GM12878 (cell line): ENCODE results near the gene TMEM163. TPM values are rescaled to one million over a fixed set of nuclear protein-coding genes. Genes with fewer than 3 reads are reported as not detected.

Source experiments
- ATAC-seq: fragments of 200-7000 bp; cut with Tn5 transposase; 3 replicates; pipeline ENCODE4 v1.9.1; 2020; ENCODE audit warnings: mild to moderate bottlenecking, moderate library complexity
- BruUV-seq: library from RNA; stranded (reverse); fragments of 400-500 nt; replicated peaks from 2 replicates; lab custom pipeline; 2021; lab: Mats Ljungman, UMichigan
- CTCF ChIA-PET: fragments of 300-600 bp; sonication (Branson Sonifier 250); formaldehyde crosslinking; extraction: SDS; loops from one replicate; lab custom pipeline; 2021; ENCODE audit warnings: inconsistent platforms; lab: Yijun Ruan, JAX
- POLR2A ChIA-PET: fragments of 350-600 bp; formaldehyde crosslinking; extraction: SDS; loops from one replicate; lab custom pipeline; 2021; ENCODE audit warnings: inconsistent platforms; lab: Charles Lee
- RAD21 ChIA-PET: fragments of 300-600 bp; sonication (Branson Sonifier 250); formaldehyde crosslinking; loops from one replicate; lab custom pipeline; 2023; ENCODE audit warnings: antibody characterized with exemption; ENCODE audit not compliant: unreplicated experiment; lab: Charles Lee
- SMC1A ChIA-PET: fragments of 300-600 bp; sonication (Branson Sonifier 250); formaldehyde crosslinking; loops from one replicate; lab custom pipeline; 2023; ENCODE audit not compliant: unreplicated experiment, uncharacterized antibody; lab: Charles Lee
- DNase-seq: peaks from one replicate; pipeline ENCODE4 v3.0.0-alpha.2; 2011; ENCODE audit warnings: low read depth, low spot score
- FAIRE-seq: peaks from 3 replicates; lab custom pipeline; 2011; peaks lifted over from hg19 to GRCh38; lab: Jason Lieb, UNC
- H2AFZ ChIP-seq: 2 replicates; pipeline ENCODE4 v1.6.0; 2011; ENCODE audit warnings: low read depth, low read length, control low read depth; ENCODE audit not compliant: control insufficient read depth
- H3K27ac ChIP-seq: 2 replicates; pipeline ENCODE4 v1.5.1; 2011; ENCODE audit warnings: control low read depth; ENCODE audit not compliant: control insufficient read depth, insufficient read depth
- H3K27me3 ChIP-seq, 2 experiments: replicated peaks in 1 of 2; 2 replicates each; pipeline versions ENCODE4 v1.6.0 to v1.6.1; 2011; ENCODE audit warnings: low read length in 1 of 2; ENCODE audit not compliant: control insufficient read depth in 2 of 2, insufficient read depth in 2 of 2
- H3K36me3 ChIP-seq, 2 experiments: 2 replicates each; pipeline ENCODE4 v1.5.1; 2011; ENCODE audit warnings: low read length in 1 of 2; ENCODE audit not compliant: control insufficient read depth in 2 of 2, insufficient read depth in 2 of 2
- H3K4me1 ChIP-seq: 2 replicates; pipeline ENCODE4 v1.6.1; 2011; ENCODE audit warnings: mild to moderate bottlenecking, low read length, moderate library complexity, mixed read lengths; ENCODE audit not compliant: control insufficient read depth, insufficient read depth
- H3K4me2 ChIP-seq: 2 replicates; pipeline ENCODE4 v1.6.0; 2011; ENCODE audit warnings: control low read depth; ENCODE audit not compliant: control insufficient read depth, insufficient read depth
- H3K4me3 ChIP-seq: fragments of 200-600 bp; sonication (generic); 2 replicates; pipeline ENCODE4 v1.5.1; 2016
- H3K79me2 ChIP-seq: 2 replicates; pipeline ENCODE4 v1.6.0; 2011; ENCODE audit warnings: low read length; ENCODE audit not compliant: control insufficient read depth, insufficient read depth
- H3K9ac ChIP-seq: 2 replicates; pipeline ENCODE4 v1.8.0; 2011; ENCODE audit warnings: low read length, control low read depth, mixed read lengths; ENCODE audit not compliant: control insufficient read depth, insufficient read depth
- H3K9me3 ChIP-seq: replicated peaks from 3 replicates; pipeline ENCODE4 v1.5.1; 2011; ENCODE audit warnings: mild to moderate bottlenecking, low read length; ENCODE audit not compliant: control insufficient read depth, insufficient read depth
- H4K20me1 ChIP-seq: 2 replicates; pipeline ENCODE4 v1.6.0; 2011; ENCODE audit not compliant: control insufficient read depth, insufficient read depth
- CBX3 ChIP-seq: fragments of 200-600 bp; sonication (generic); IDR thresholded peaks from 2 replicates; pipeline ENCODE4 v1.6.1; 2016; ENCODE audit warnings: low read depth, borderline replicate concordance
- CEBPB ChIP-seq, 2 experiments: fragments of 150-350 bp in 1 of 2; IDR thresholded peaks; 2 replicates each; pipeline ENCODE4 v1.6.1; 2012 to 2014; ENCODE audit warnings: low read depth in 2 of 2, low read length in 2 of 2, borderline replicate concordance in 1 of 2, inconsistent platforms in 1 of 2
- DPF2 ChIP-seq: fragments of 450-650 bp; IDR thresholded peaks from 2 replicates; pipeline ENCODE4 v1.6.1; 2017; ENCODE audit warnings: mild to moderate bottlenecking
- EGR1 ChIP-seq, 2 experiments: IDR thresholded peaks; 1 replicate in 1 of 2; 2 replicates in 1 of 2; pipeline ENCODE4 v1.6.1; 2011 to 2012; ENCODE audit warnings: low read depth in 2 of 2, low read length in 2 of 2, borderline replicate concordance in 1 of 2, mild to moderate bottlenecking in 1 of 2, moderate library complexity in 1 of 2
- EP300 ChIP-seq, 2 experiments: fragments of 150-350 bp in 1 of 2; IDR thresholded peaks; 2 replicates each; pipeline ENCODE4 v1.6.1; 2011 to 2012; ENCODE audit warnings: low read depth in 2 of 2, low read length in 2 of 2, borderline replicate concordance in 1 of 2, improper control_type of control experiment in 1 of 2, inconsistent platforms in 1 of 2; ENCODE audit not compliant: control insufficient read depth in 1 of 2
- HDAC6 ChIP-seq: fragments of 200-600 bp; sonication (generic); IDR thresholded peaks from one replicate; pipeline ENCODE4 v1.8.0; 2017; ENCODE audit warnings: antibody characterized with exemption; ENCODE audit not compliant: unreplicated experiment
- JUNB ChIP-seq: IDR thresholded peaks from 2 replicates; pipeline ENCODE4 v1.6.1; 2016; ENCODE audit warnings: antibody characterized with exemption, mild to moderate bottlenecking
- KAT2A ChIP-seq: conservative IDR thresholded peaks from 2 replicates; pipeline ENCODE4 v1.6.1; 2011; ENCODE audit warnings: low read depth, low read length; ENCODE audit not compliant: control insufficient read depth
- MEF2B ChIP-seq: fragments of 450-650 bp; IDR thresholded peaks from 2 replicates; pipeline ENCODE4 v1.6.1; 2018; ENCODE audit warnings: mild to moderate bottlenecking, moderate library complexity; ENCODE audit not compliant: partially characterized antibody, poor library complexity, severe bottlenecking
- MTA3 ChIP-seq: IDR thresholded peaks from 2 replicates; pipeline ENCODE4 v1.6.1; 2012; ENCODE audit warnings: low read length, inconsistent platforms, borderline replicate concordance
- POLR2AphosphoS5 ChIP-seq: IDR thresholded peaks from 2 replicates; pipeline ENCODE4 v1.6.1; 2011; ENCODE audit warnings: mild to moderate bottlenecking, low read length, inconsistent platforms
- TAF1 ChIP-seq: IDR thresholded peaks from 2 replicates; pipeline ENCODE4 v1.6.1; 2011; ENCODE audit warnings: mild to moderate bottlenecking, low read depth, low read length, borderline replicate concordance
- ZBED1 ChIP-seq: IDR thresholded peaks from 2 replicates; pipeline ENCODE4 v1.6.1; 2016; ENCODE audit warnings: borderline replicate concordance
- ZZZ3 ChIP-seq: IDR thresholded peaks from 2 replicates; pipeline ENCODE4 v1.6.1; 2011; ENCODE audit warnings: low read depth; ENCODE audit not compliant: control insufficient read depth, insufficient read length
- WGBS: methylation state at CpG from one replicate; pipeline ENCODE4 v1.1.6; 2016; ENCODE audit warnings: low lambda C conversion rate; ENCODE audit not compliant: insufficient replicate concordance, insufficient coverage; ENCODE audit errors: missing lambda C conversion rate; 5-methylcytosine and 5-hydroxymethylcytosine counted together
- in situ Hi-C: fragments of 300-500 bp; cut with MboI; formaldehyde crosslinking; loops from 9 replicates; pipeline ENCODE4 v1.14.3; 2018; ENCODE audit warnings: mixed read lengths
- intact Hi-C: fragments of 100-400 bp; cut with micrococcal nuclease; formaldehyde crosslinking; loops from one replicate; pipeline ENCODE4 v1.14.2; 2022; ENCODE audit not compliant: unreplicated experiment
- polyA plus RNA-seq, 11 experiments: library from polyadenylated mRNA; depleted of rRNA in 4 of 11; unstranded in 6 of 11; stranded (reverse) in 5 of 11; fragments of >200 nt; fragmentation: Nextera tagmentation in 4 of 11; fragmentation: Illumina TruSeq in 1 of 11; extraction: Ambion mirVana in 4 of 11; extraction: Trizol in 1 of 11; gene quantifications; 1 replicate in 1 of 11; 2 replicates in 10 of 11; pipeline versions ENCODE4 v1.2.1 to v1.2.3, GENCODE V29; 2011 to 2016; ENCODE audit warnings: inconsistent platforms in 2 of 11, missing spikeins in 2 of 11, low read depth in 1 of 11
- total RNA-seq, 4 experiments: library from RNA; depleted of rRNA in 3 of 4; stranded (reverse); fragments of >200 nt in 3 of 4; fragmentation: Illumina TruSeq in 1 of 4; extraction: Trizol in 1 of 4; gene quantifications; 2 replicates each; pipeline versions ENCODE4 v1.2.1 to v1.2.3, GENCODE V29; 2013 to 2021
- TF ChIP-seq, protein P1 (sequence below): fragments of 450-650 bp; IDR thresholded peaks from 2 replicates; pipeline ENCODE4 v1.6.1; 2017; ENCODE audit warnings: borderline replicate concordance

The TMEM163 gene
- total and polyA plus RNA-seq, 10 of the 15 experiments (the other 5 are each of a cell fraction or from before 2014, with no cell fraction given) = 0.05 to 0.11 (median 0.07) TPM; not detected in 4

DNA sequence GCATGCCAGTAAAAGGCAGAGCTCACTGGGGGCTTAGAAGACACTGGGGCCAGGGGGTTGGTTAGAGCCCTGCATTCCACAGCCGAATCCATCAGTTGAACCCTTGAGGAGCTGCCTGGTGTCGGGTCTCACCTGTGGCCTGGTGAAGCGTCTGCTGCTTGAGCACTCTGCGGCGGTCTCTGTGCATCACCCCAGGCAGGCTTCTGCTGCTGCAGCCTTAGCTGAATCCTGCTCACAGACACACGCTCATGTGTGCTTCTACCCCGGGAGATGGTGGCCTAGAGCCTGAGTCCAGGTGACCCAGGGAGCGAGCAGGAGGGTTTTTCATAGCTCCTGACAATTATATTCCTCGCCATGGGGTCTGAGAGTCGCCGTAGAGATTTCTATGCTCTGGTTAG, 272.8 kb downstream of the TMEM163 start:
- Histone ChIP-seq H3K27ac (no peak overlapping the region), H3K4me2 (no peak overlapping the region), H3K9me3 (no peaks in the 10 kb centered on the region), H3K9ac (no peak overlapping the region), H3K27me3 (no peaks in the 10 kb centered on the region), H3K36me3 (peaks cover 21 to 36% of the 10 kb centered on the region in 2 experiments), H3K4me1 (no peaks in the 10 kb centered on the region), H3K79me2 (no peaks in the 10 kb centered on the region)
- ChIA-PET CTCF (interaction anchor here (0.6 to 4.0 kb wide), 2 partner anchors 328 to 1191 kb away, joined by 3 to 16 read pairs; no protein-coding TSS in a partner anchor), SMC1A (interaction anchor here (0.9 kb wide), 1 partner anchor 328 kb away, joined by 4 read pairs; no protein-coding TSS in a partner anchor), RAD21 (no interaction called here)
- 98% methylated on average over 11 of the region's 11 CpGs for WGBS
- no TSS peak for BruUV-seq
- ATAC-seq = no peak
- DNase-seq = no peak
- in situ Hi-C loops = no loop called here
- TF ChIP-seq DPF2 = no peak
- TF ChIP-seq KAT2A = no peak
- TF ChIP-seq MTA3 = no peak
- no peak for TF ChIP-seq CEBPB (IDR thresholded peaks at IDR 0.05; ENCODE audit: borderline replicate concordance in 1 of 2, low read depth in 2 of 2, low read length in 2 of 2)
- TF ChIP-seq, all 136 proteins: peak for 0
- POLR2A ChIA-PET = no interaction called here
- intact Hi-C loops = no loop called here
- Histone ChIP-seq H4K20me1 (no peaks in the 10 kb centered on the region), H3K4me3 (no peak overlapping the region), H2AFZ (no peak overlapping the region)
- no peak for FAIRE-seq

DNA sequence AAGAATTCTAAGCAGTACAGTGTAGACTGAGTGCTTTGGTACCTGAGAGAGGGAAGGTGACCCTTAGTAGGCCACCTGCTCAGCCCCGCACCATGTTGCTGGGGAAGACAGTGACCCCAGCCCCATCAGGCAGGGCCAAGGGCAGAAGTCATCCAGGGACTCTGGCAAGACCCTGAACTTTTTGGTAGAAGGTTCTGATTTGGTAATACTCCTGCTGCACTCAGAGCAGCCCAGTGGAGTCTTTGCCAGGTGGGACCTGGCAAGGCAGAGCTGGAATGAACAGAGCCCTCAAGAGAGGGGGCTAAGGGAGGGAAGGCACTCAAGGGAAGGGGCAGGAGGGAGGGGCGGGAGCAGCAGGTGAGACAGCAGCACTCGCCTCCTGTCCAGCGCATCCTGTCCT, 273.7 kb downstream of the TMEM163 start:
- no peaks in the 10 kb centered on the region for H3K4me1 ChIP-seq
- DNase-seq (no peak), ATAC-seq (no peak), FAIRE-seq (no peak)
- ChIA-PET RAD21 (no interaction called here), SMC1A (interaction anchor here (0.9 kb wide), 1 partner anchor 327 kb away, joined by 4 read pairs; no protein-coding TSS in a partner anchor), POLR2A (no interaction called here), CTCF (no interaction called here)
- H3K4me3 ChIP-seq = no peak overlapping the region
- H2AFZ ChIP-seq = no peak overlapping the region
- no TSS peak for BruUV-seq
- no peaks in the 10 kb centered on the region for H3K27me3 ChIP-seq
- H3K36me3 ChIP-seq = peaks cover 25 to 36% of the 10 kb centered on the region in 2 experiments
- no peak overlapping the region for H3K9ac ChIP-seq
- H3K79me2 ChIP-seq = no peaks in the 10 kb centered on the region
- in situ Hi-C loops (no loop called here), intact Hi-C loops (no loop called here)
- H3K27ac ChIP-seq = no peak overlapping the region
- no peaks in the 10 kb centered on the region for H3K9me3 ChIP-seq
- WGBS = 100% methylated on average over 4 of the region's 4 CpGs
- no peak for TF ChIP-seq ZBED1
- no peak for TF ChIP-seq EP300 (IDR thresholded peaks at IDR 0.05; ENCODE audit: borderline replicate concordance in 1 of 2, control insufficient read depth in 1 of 2, low read depth in 2 of 2, low read length in 2 of 2)
- no peak for TF ChIP-seq MEF2B
- no peak for TF ChIP-seq POLR2AphosphoS5
- TF ChIP-seq HDAC6 = no peak
- TF ChIP-seq TAF1 = no peak
- no peak for TF ChIP-seq ZZZ3
- TF ChIP-seq, protein P1, sequence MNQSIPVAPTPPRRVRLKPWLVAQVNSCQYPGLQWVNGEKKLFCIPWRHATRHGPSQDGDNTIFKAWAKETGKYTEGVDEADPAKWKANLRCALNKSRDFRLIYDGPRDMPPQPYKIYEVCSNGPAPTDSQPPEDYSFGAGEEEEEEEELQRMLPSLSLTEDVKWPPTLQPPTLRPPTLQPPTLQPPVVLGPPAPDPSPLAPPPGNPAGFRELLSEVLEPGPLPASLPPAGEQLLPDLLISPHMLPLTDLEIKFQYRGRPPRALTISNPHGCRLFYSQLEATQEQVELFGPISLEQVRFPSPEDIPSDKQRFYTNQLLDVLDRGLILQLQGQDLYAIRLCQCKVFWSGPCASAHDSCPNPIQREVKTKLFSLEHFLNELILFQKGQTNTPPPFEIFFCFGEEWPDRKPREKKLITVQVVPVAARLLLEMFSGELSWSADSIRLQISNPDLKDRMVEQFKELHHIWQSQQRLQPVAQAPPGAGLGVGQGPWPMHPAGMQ = no peak
- TF ChIP-seq CBX3 = no peak
- TF ChIP-seq EGR1 (IDR thresholded peaks at IDR 0.05; ENCODE audit: borderline replicate concordance in 1 of 2, low read depth in 2 of 2, low read length in 2 of 2) = no peak
- no peak for TF ChIP-seq JUNB
- H4K20me1 ChIP-seq = no peaks in the 10 kb centered on the region
- no peak overlapping the region for H3K4me2 ChIP-seq
